HCT116 (cell line): ENCODE results near the gene EGF. TPM values are rescaled to one million over a fixed set of nuclear protein-coding genes. Genes with fewer than 3 reads are reported as not detected.

Source experiments
- ATAC-seq: fragments of 200-7000 bp; cut with Tn5 transposase; 2 replicates; pipeline ENCODE4 v1.9.1; 2020; ENCODE audit warnings: mild to moderate bottlenecking, moderate library complexity
- BruUV-seq: library from RNA; stranded (reverse); fragments of 400-500 nt; replicated peaks from 2 replicates; lab custom pipeline; 2021; lab: Mats Ljungman, UMichigan
- CTCF ChIA-PET: fragments of 300-600 bp; sonication (Branson Sonifier 250); formaldehyde crosslinking; loops from one replicate; lab custom pipeline; 2021; ENCODE audit warnings: antibody characterized with exemption; lab: Charles Lee
- POLR2A ChIA-PET: fragments of 300-600, 350-600 bp; sonication (Branson Sonifier 250); formaldehyde crosslinking; loops from one replicate; lab custom pipeline; 2021; ENCODE audit warnings: antibody characterized with exemption; lab: Charles Lee
- RAD21 ChIA-PET, 2 experiments: fragments of 300-600 bp; sonication (Branson Sonifier 250); formaldehyde crosslinking; loops; one replicate each; lab custom pipeline; 2023; ENCODE audit warnings: low total read pairs in 2 of 2; ENCODE audit not compliant: uncharacterized antibody in 2 of 2, unreplicated experiment in 2 of 2, low non-redundant PET in 1 of 2; lab: Charles Lee
- DNase-seq: peaks from one replicate; pipeline ENCODE4 v3.0.0-alpha.2; 2010; ENCODE audit warnings: low read depth, low spot score
- H2AFZ ChIP-seq: fragments of 200-600 bp; shearing (Covaris generic), sonication (generic); 2 replicates; pipeline ENCODE4 v1.6.1; 2017; ENCODE audit warnings: low read depth, mixed run types, mixed read lengths, antibody characterized with exemption, low read length; ENCODE audit not compliant: poor library complexity, severe bottlenecking
- H3K27ac ChIP-seq: 2 replicates; pipeline ENCODE4 v1.5.1; 2012; ENCODE audit warnings: low read depth, low read length
- H3K27me3 ChIP-seq: fragments of 200-600 bp; sonication (generic); 2 replicates; pipeline ENCODE4 v1.6.1; 2016; ENCODE audit warnings: mixed run types, low read length, mixed read lengths; ENCODE audit not compliant: insufficient read depth
- H3K36me3 ChIP-seq, 2 experiments: fragments of 200-500 bp in 1 of 2; fragments of 200-600 bp in 1 of 2; sonication (Bioruptor generic) in 1 of 2; sonication (generic) in 1 of 2; 2 replicates each; pipeline versions ENCODE4 v1.5.1 to v1.6.1; 2014 to 2016; ENCODE audit warnings: low read length in 2 of 2, inconsistent platforms in 1 of 2, mixed read lengths in 1 of 2, mixed run types in 1 of 2; ENCODE audit not compliant: insufficient read depth in 2 of 2, control insufficient read depth in 1 of 2
- H3K4me1 ChIP-seq, 2 experiments: fragments of 200-600 bp in 1 of 2; sonication (generic) in 1 of 2; 2 replicates each; pipeline versions ENCODE4 v1.5.1 to v1.6.1; 2012 to 2017; ENCODE audit warnings: low read length in 2 of 2, inconsistent platforms in 1 of 2, mild to moderate bottlenecking in 1 of 2, mixed read lengths in 1 of 2, mixed run types in 1 of 2, moderate library complexity in 1 of 2; ENCODE audit not compliant: insufficient read depth in 2 of 2, control insufficient read depth in 1 of 2
- H3K4me2 ChIP-seq: fragments of 200-600 bp; sonication (generic); 2 replicates; pipeline ENCODE4 v1.6.1; 2017; ENCODE audit warnings: mixed run types, low read length, mixed read lengths
- H3K4me3 ChIP-seq, 2 experiments: fragments of 200-600 bp in 1 of 2; sonication (generic) in 1 of 2; replicated peaks in 1 of 2; 2 replicates each; pipeline ENCODE4 v1.5.1; 2011 to 2016; ENCODE audit warnings: low read length in 2 of 2, control low read depth in 1 of 2, low read depth in 1 of 2, mild to moderate bottlenecking in 1 of 2, mixed read lengths in 1 of 2, mixed run types in 1 of 2
- H3K79me2 ChIP-seq: fragments of 200-600 bp; sonication (generic); 2 replicates; pipeline ENCODE4 v1.6.1; 2017; ENCODE audit warnings: mild to moderate bottlenecking, mixed run types, low read length, moderate library complexity, mixed read lengths; ENCODE audit not compliant: insufficient read depth
- H3K9ac ChIP-seq: fragments of 200-600 bp; sonication (generic); 2 replicates; pipeline ENCODE4 v1.6.1; 2016; ENCODE audit warnings: low read length, mixed read lengths
- H3K9me2 ChIP-seq: fragments of 200-600 bp; sonication (generic), shearing (Covaris generic); 2 replicates; pipeline ENCODE4 v1.6.1; 2017; ENCODE audit warnings: mixed run types, mild to moderate bottlenecking, moderate library complexity; ENCODE audit not compliant: insufficient read depth
- H3K9me3 ChIP-seq, 2 experiments: fragments of 200-500 bp in 1 of 2; fragments of 200-600 bp in 1 of 2; sonication (Bioruptor generic) in 1 of 2; sonication (generic) in 1 of 2; 2 replicates each; pipeline ENCODE4 v1.6.1; 2014 to 2017; ENCODE audit warnings: low read length in 2 of 2, mixed read lengths in 2 of 2, inconsistent platforms in 1 of 2, low read depth in 1 of 2, mild to moderate bottlenecking in 1 of 2, mixed run types in 1 of 2, moderate library complexity in 1 of 2; ENCODE audit not compliant: control insufficient read depth in 1 of 2, insufficient read depth in 1 of 2
- H4K20me1 ChIP-seq: fragments of 200-600 bp; sonication (generic), shearing (Covaris generic); 2 replicates; pipeline ENCODE4 v1.6.1; 2017; ENCODE audit warnings: mixed run types, mild to moderate bottlenecking, moderate library complexity; ENCODE audit not compliant: insufficient read depth
- CEBPB ChIP-seq: IDR thresholded peaks from 2 replicates; pipeline ENCODE4 v1.6.1; 2012; ENCODE audit warnings: low read depth
- EGR1 ChIP-seq: IDR thresholded peaks from 2 replicates; pipeline ENCODE4 v1.6.1; 2012; ENCODE audit warnings: low read depth
- EZH2 ChIP-seq: fragments of 200-600 bp; sonication (generic); IDR thresholded peaks from 2 replicates; pipeline ENCODE4 v1.6.1; 2017; ENCODE audit warnings: antibody characterized with exemption, mixed run types
- EZH2phosphoT487 ChIP-seq: fragments of 200-600 bp; IDR thresholded peaks from 2 replicates; pipeline ENCODE4 v1.6.1; 2018; ENCODE audit warnings: antibody characterized with exemption, borderline replicate concordance
- POLR2A ChIP-seq: IDR thresholded peaks from 2 replicates; pipeline ENCODE4 v1.7.0; 2011; ENCODE audit warnings: borderline replicate concordance; ENCODE audit not compliant: insufficient read depth, insufficient read length; ENCODE audit errors: extremely low read depth
- REST ChIP-seq: IDR thresholded peaks from 2 replicates; pipeline ENCODE4 v1.6.1; 2012; ENCODE audit warnings: low read depth
- SIN3A ChIP-seq: IDR thresholded peaks from 2 replicates; pipeline ENCODE4 v1.6.1; 2012; ENCODE audit warnings: low read depth
- SRF ChIP-seq: IDR thresholded peaks from 2 replicates; pipeline ENCODE4 v1.6.1; 2012; ENCODE audit warnings: low read depth
- TCF7L2 ChIP-seq: IDR thresholded peaks from 2 replicates; pipeline ENCODE4 v1.7.0; 2011; ENCODE audit warnings: borderline replicate concordance, inconsistent platforms; ENCODE audit not compliant: insufficient read depth, insufficient read length; ENCODE audit errors: extremely low read depth
- YY1 ChIP-seq: IDR thresholded peaks from 2 replicates; pipeline ENCODE4 v1.6.1; 2011; ENCODE audit warnings: low read length, low read depth, moderate library complexity, mild to moderate bottlenecking; ENCODE audit not compliant: insufficient replicate concordance; ENCODE audit errors: extremely low read depth
- ZFX ChIP-seq: fragments of 450-650 bp; IDR thresholded peaks from 2 replicates; pipeline ENCODE4 v1.6.1; 2017
- ZNF274 ChIP-seq: fragments of 200-500 bp; sonication (Bioruptor generic); IDR thresholded peaks from 2 replicates; pipeline ENCODE4 v1.6.1; 2014; ENCODE audit warnings: mild to moderate bottlenecking, low read depth, low read length, inconsistent platforms
- intact Hi-C: fragments of 100-400 bp; cut with micrococcal nuclease; formaldehyde crosslinking; loops from 2 replicates; pipeline ENCODE4 v1.10.0; 2022
- total RNA-seq: library from RNA; stranded (reverse); gene quantifications from one replicate; pipeline ENCODE4 v1.2.1, GENCODE V29; 2021; ENCODE audit not compliant: unreplicated experiment

EGF gene
- total RNA-seq, 1 experiment from 2014 or later = 0.57 TPM

DNA sequence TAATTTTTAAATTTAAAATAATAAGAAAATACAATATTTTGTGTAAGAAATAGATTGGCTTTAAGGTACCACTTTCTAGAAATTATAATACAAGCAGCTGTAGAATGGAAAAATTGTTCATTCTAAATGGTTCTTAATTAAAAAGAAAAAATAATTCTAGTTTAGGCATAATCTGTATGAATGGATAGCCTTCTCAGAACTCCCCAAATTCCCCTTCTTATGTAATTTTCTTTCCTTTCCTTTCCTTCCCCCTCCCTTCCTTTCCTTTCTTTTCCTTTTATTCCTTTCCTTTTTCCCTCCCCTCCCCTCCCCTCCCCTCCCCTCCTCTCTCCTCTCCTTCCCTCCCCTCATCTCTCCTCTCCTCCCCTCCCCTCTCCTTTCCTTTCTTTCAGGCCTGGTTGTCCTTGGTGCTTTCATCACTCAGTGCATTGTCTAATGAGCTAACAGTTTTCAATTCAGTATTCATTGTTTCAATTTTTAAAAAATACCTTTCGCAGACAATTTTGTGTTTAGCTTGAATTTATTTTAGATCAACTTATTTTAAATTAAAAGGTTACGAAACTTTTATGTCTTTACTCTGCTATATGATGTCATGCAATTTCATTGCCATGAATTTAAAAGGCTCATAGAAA lies 35.9 kb upstream of the EGF start:
- Histone ChIP-seq H3K79me2 (no peaks in the 10 kb centered on the region), H3K36me3 (no peaks in the 10 kb centered on the region), H3K4me3 (no peak overlapping the region), H3K27ac (no peak overlapping the region), H3K9me3 (no peaks in the 10 kb centered on the region), H3K9me2 (no peaks in the 10 kb centered on the region), H3K4me1 (no peaks in the 10 kb centered on the region), H3K9ac (no peak overlapping the region), H3K4me2 (no peak overlapping the region), H3K27me3 (no peaks in the 10 kb centered on the region), H2AFZ (no peak overlapping the region), H4K20me1 (no peaks in the 10 kb centered on the region)
- intact Hi-C loops = no loop called here
- ChIA-PET POLR2A (no interaction called here), CTCF (no interaction called here), RAD21 (no interaction called here)
- DNase-seq (no peak), ATAC-seq (no peak)
- BruUV-seq = no TSS peak
- no peak for TF ChIP-seq SRF
- no peak for TF ChIP-seq SIN3A
- no peak for TF ChIP-seq ZFX
- TF ChIP-seq POLR2A = no peak
- no peak for TF ChIP-seq TCF7L2
- TF ChIP-seq EGR1 = no peak
- no peak for TF ChIP-seq YY1
- TF ChIP-seq REST = no peak
- no peak for TF ChIP-seq CEBPB
- TF ChIP-seq EZH2phosphoT487 = no peak
- no peak for TF ChIP-seq EZH2
- no peak for TF ChIP-seq ZNF274
